Activated T-cell treated with anti-CD3 and anti-CD28 coated beads for 1 hour (primary cell): ENCODE measurements around the gene CACNG1.

ENCODE experiments used
- DNase-seq: peaks from one replicate; pipeline ENCODE4 v3.0.0-alpha.2; 2020; ENCODE audit warnings: low read depth

The CACNG1 gene

GRCh38 chr17:67044016-67044772 is at the start of gene CACNG1:
Gene CACNG1, plus strand, starts transcription at chr17:67044554. Its CDS starts 107 bp downstream, at chr17:67044661.
- DNase-seq = no peak

- DNase-seq = no peak
Observed at GRCh38 chr17:66994930-66995535, 49.3 kb upstream of the CACNG1 start.

GRCh38 chr17:66995944-66996343 is 48.4 kb upstream of the CACNG1 start:
- no peak for DNase-seq

GRCh38 chr17:66996926-66997325 is 47.4 kb upstream of the CACNG1 start:
- no peak for DNase-seq

- DNase-seq = no peak
Observed at GRCh38 chr17:67003231-67003630, 41.1 kb upstream of the CACNG1 start.

GRCh38 chr17:67004181-67004580 is 40.2 kb upstream of the CACNG1 start:
- DNase-seq = no peak

GRCh38 chr17:67007266-67007665 is 37.1 kb upstream of the CACNG1 start:
- no peak for DNase-seq

- DNase-seq = no peak
Observed at GRCh38 chr17:67008101-67008500, 36.3 kb upstream of the CACNG1 start.

GRCh38 chr17:67011527-67012175 is 32.7 kb upstream of the CACNG1 start:
- no peak for DNase-seq

GRCh38 chr17:67013891-67014290 is 30.5 kb upstream of the CACNG1 start:
- no peak for DNase-seq

GRCh38 chr17:67015001-67015400 is 29.4 kb upstream of the CACNG1 start:
- no peak for DNase-seq

- DNase-seq = no peak
Observed at GRCh38 chr17:67016039-67016762, 28.2 kb upstream of the CACNG1 start.

GRCh38 chr17:67017910-67018309 is 26.4 kb upstream of the CACNG1 start:
- DNase-seq = no peak

- no peak for DNase-seq
Observed at GRCh38 chr17:67018471-67019434, 25.6 kb upstream of the CACNG1 start.

- DNase-seq = no peak
Observed at GRCh38 chr17:67019809-67020208, 24.5 kb upstream of the CACNG1 start.

- no peak for DNase-seq
Observed at GRCh38 chr17:67020293-67020766, 24.0 kb upstream of the CACNG1 start.

- DNase-seq = no peak
Observed at GRCh38 chr17:67021196-67021595, 23.2 kb upstream of the CACNG1 start.

- DNase-seq = no peak
Observed at GRCh38 chr17:67021743-67022450, 22.5 kb upstream of the CACNG1 start.

- DNase-seq = no peak
Observed at GRCh38 chr17:67022451-67022810, 21.9 kb upstream of the CACNG1 start.

GRCh38 chr17:67024736-67025135 is 19.6 kb upstream of the CACNG1 start:
- DNase-seq = no peak
